Activated T-helper 1 cell treated with anti-CD3 and anti-CD28 coated beads, Interleukin-2, amount 50 U/mL, for 16 hours (primary cell): ENCODE data around the gene KCTD15.
"Not testable (repeated sequence)": the region's sequence is repeated elsewhere in the genome, so short reads cannot be mapped to it uniquely, and the experiment has no call there.

Experiments
- DNase-seq, 2 donors: peaks; one replicate each; pipeline ENCODE4 v3.0.0-alpha.2; 2020; ENCODE audit warnings: low read depth in 1 of 2, low spot score in 1 of 2

The KCTD15 gene

GRCh38 chr19:33813391-33814101, 16.9 kb downstream of the KCTD15 start:
- no peak for DNase-seq

DNA sequence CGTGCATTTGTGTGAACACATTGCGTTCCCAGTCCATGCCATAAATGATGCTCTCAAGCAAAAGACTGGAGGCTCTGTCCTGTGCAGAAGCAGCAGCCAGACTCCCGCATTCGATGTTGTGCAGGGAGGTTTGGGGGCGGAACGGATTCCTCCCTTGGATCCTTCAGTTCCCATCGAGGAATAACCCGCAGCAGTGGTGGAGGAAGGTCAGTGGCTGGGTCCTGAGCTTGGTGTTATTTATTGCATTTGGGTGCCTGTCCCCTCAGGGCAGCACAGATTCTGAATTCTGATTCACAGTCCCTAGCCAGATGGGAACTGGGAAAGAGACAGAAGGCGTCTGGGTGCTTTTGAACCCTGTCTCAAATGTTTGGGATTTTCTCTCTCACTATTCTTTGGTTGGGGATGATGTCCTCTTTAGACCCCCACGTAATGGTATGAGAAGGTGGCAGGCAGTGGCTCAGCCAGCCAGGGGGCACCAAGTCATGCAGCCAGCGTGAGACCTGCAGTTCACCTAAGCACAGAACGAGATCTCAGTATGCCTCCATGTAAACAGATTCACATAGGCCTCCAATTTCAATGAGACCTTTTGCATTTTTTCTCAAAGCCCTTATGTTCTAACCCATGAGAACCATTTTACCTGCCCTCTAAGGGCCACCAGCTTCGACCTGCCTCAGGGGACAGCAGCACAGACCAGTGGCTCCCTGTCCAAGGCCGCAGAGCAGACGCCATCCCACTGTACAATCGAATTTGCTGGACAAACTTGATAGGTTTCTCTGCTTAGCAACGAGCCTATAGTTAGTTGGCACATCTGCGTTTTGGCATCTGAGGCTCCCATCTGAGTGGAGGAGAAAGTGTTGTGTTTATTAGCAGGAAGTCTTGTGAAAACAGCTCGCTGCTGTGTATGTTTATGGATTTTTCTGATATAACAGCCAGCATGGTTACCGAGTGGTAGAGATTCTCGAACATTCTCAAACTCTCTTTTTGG, 17.8 kb downstream of the KCTD15 start:
- no peak for DNase-seq

GRCh38 chr19:33815380-33816340, 19.0 kb downstream of the KCTD15 start:
- no peak for DNase-seq

GRCh38 chr19:33818411-33818810, 21.7 kb downstream of the KCTD15 start:
- DNase-seq = no peak

DNA sequence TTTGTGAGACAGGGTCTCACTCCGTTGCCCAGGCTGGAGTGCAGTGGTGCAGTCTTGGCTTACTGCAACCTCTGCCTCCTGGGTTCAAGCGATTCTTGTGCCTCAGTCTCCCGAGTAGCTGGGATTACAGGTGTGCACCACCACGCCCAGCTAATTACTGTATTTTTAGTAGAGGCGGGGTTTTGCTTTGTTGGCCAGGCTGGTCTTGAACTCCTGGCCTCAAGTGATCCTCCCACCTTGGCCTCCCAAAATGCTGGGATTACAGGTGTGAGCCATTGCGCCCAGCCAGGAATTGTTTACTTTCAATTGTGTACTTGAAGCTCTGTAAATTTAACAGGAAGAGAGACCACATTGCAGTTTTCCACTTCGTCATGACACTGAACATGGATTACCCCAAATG, 22.4 kb downstream of the KCTD15 start:
- DNase-seq = not testable (repeated sequence)

GRCh38 chr19:33819506-33819879, 22.8 kb downstream of the KCTD15 start:
- no peak for DNase-seq

- DNase-seq = peak; percentile 22 to 29
Measured at GRCh38 chr19:33819880-33820781, 23.5 kb downstream of the KCTD15 start.

GRCh38 chr19:33821871-33822270, 25.2 kb downstream of the KCTD15 start:
- no peak for DNase-seq

GRCh38 chr19:33823341-33823740, 26.7 kb downstream of the KCTD15 start:
- no peak for DNase-seq

- DNase-seq = no peak
Measured at GRCh38 chr19:33825556-33825955, 28.9 kb downstream of the KCTD15 start.

DNA sequence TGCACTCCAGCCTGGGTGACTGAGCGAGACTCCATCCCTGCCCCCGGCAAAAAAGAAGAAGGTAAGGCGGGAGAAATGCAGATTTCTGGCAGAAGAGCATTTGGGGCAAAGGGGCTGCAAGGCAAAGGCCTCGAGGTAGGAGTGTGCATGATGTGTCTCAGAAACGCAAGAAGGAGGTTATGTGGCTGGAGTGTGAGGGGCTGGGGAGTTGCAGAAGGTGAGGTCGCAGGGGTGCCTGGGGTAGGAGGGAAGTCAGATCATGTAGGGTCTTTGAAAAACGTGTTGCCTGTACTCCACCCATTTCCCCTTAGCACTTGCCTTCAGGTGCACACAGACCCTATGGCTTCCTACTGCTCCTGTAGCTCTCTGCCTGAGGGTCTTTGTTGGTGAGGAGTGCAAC, 29.9 kb downstream of the KCTD15 start:
- DNase-seq = no peak

GRCh38 chr19:33828266-33829075, 31.8 kb downstream of the KCTD15 start:
- no peak for DNase-seq

GRCh38 chr19:33830264-33830663, 33.6 kb downstream of the KCTD15 start:
- DNase-seq = no peak

GRCh38 chr19:33831825-33832224, 35.2 kb downstream of the KCTD15 start:
- DNase-seq = no peak

GRCh38 chr19:33832633-33833032, 36.0 kb downstream of the KCTD15 start:
- DNase-seq = no peak

DNA sequence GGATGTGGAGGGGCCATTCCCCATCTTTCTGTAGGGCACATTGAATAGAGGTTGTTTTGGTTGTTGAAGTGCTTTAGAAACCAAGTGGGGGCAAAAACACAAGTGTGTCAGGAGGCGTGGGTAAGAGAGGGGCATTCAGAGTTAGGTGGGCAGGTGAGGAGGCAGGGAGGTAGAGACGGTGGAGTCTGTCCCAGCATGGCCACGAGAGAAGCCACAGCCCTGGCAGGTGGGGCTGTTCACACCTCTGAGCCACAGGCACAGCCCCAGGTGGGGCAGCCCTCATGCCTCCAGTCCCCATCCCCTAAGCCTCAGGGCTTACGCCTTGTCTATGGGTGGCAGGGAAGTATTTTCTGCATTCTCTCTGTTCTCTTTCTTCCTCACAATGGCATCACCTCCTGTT, 43.7 kb downstream of the KCTD15 start:
- no peak for DNase-seq

DNA sequence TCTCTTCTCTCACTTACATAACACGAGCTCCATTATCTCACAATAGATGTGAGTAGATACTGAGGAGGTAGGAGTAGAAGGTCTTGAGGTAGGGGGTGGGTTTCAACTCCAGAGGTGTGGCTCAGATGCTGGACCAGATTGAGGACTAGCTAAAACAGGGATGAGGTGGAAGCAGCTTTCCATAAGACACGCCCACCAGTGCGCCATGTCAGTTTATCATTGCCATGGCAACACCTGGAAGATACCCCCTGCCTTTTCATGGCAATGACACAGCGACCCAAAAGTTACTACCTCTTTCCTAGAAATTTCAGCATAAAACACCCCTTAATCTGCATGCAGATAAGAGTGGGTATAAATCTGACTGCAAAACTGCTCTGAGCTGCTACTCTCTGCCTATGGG, 44.1 kb downstream of the KCTD15 start:
- DNase-seq = no peak

- DNase-seq = no peak
Measured at GRCh38 chr19:33841685-33842084, 45.0 kb downstream of the KCTD15 start.

- DNase-seq = no peak
Measured at GRCh38 chr19:33844478-33844877, 47.8 kb downstream of the KCTD15 start.
